ENCODE measurements around the gene MUCL3.

The MUCL3 gene

GRCh38 chr6:30987304-30987703 is 46.5 kb downstream of the MUCL3 start:
- TF ChIP-seq, protein P1, sequence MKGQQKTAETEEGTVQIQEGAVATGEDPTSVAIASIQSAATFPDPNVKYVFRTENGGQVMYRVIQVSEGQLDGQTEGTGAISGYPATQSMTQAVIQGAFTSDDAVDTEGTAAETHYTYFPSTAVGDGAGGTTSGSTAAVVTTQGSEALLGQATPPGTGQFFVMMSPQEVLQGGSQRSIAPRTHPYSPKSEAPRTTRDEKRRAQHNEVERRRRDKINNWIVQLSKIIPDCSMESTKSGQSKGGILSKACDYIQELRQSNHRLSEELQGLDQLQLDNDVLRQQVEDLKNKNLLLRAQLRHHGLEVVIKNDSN (IDR thresholded peaks at IDR 0.05): no peak
- TF ChIP-seq MAX (IDR thresholded peaks at IDR 0.05) (no peak), ZBTB7A (IDR thresholded peaks at IDR 0.05; ENCODE audit: low read depth) (no peak), EP300 (IDR thresholded peaks at IDR 0.05; ENCODE audit: borderline replicate concordance) (no peak), EGR1 (IDR thresholded peaks at IDR 0.05) (no peak), TCF12 (IDR thresholded peaks at IDR 0.05; ENCODE audit: low read depth) (no peak), NFIC (IDR thresholded peaks at IDR 0.05) (no peak), TAF1 (IDR thresholded peaks at IDR 0.05; ENCODE audit: low read depth) (no peak), CREB1 (IDR thresholded peaks at IDR 0.05; ENCODE audit: low read depth) (no peak), YY1 (IDR thresholded peaks at IDR 0.05; ENCODE audit: low read depth) (no peak), TEAD4 (IDR thresholded peaks at IDR 0.05) (no peak), CEBPB (IDR thresholded peaks at IDR 0.05) (no peak), REST (IDR thresholded peaks at IDR 0.05; ENCODE audit: low read depth) (no peak), RAD21 (IDR thresholded peaks at IDR 0.05; ENCODE audit: low read depth) (no peak), FOXM1 (IDR thresholded peaks at IDR 0.05; ENCODE audit: borderline replicate concordance, low read depth) (no peak)

- TF ChIP-seq YY1 (IDR thresholded peaks at IDR 0.05; ENCODE audit: low read depth) (no peak), MAX (IDR thresholded peaks at IDR 0.05) (no peak), NFIC (IDR thresholded peaks at IDR 0.05) (no peak), CEBPB (IDR thresholded peaks at IDR 0.05) (no peak), REST (IDR thresholded peaks at IDR 0.05; ENCODE audit: low read depth) (no peak), TEAD4 (IDR thresholded peaks at IDR 0.05) (no peak), RAD21 (IDR thresholded peaks at IDR 0.05; ENCODE audit: low read depth) (no peak), EGR1 (IDR thresholded peaks at IDR 0.05) (no peak), TCF12 (IDR thresholded peaks at IDR 0.05; ENCODE audit: low read depth) (no peak), CREB1 (IDR thresholded peaks at IDR 0.05; ENCODE audit: low read depth) (no peak), FOXM1 (IDR thresholded peaks at IDR 0.05; ENCODE audit: borderline replicate concordance, low read depth) (no peak), TAF1 (IDR thresholded peaks at IDR 0.05; ENCODE audit: low read depth) (no peak), ZBTB7A (IDR thresholded peaks at IDR 0.05; ENCODE audit: low read depth) (no peak), EP300 (IDR thresholded peaks at IDR 0.05; ENCODE audit: borderline replicate concordance) (no peak)
- TF ChIP-seq, protein P1 (IDR thresholded peaks at IDR 0.05): no peak
These were observed 47.5 kb downstream of the MUCL3 start for GRCh38 chr6:30988209-30988825.

- TF ChIP-seq ZBTB7A (IDR thresholded peaks at IDR 0.05; ENCODE audit: low read depth) (no peak), NFIC (IDR thresholded peaks at IDR 0.05) (no peak), CREB1 (IDR thresholded peaks at IDR 0.05; ENCODE audit: low read depth) (no peak), REST (IDR thresholded peaks at IDR 0.05; ENCODE audit: low read depth) (no peak), TEAD4 (IDR thresholded peaks at IDR 0.05) (no peak), TAF1 (IDR thresholded peaks at IDR 0.05; ENCODE audit: low read depth) (no peak), CEBPB (IDR thresholded peaks at IDR 0.05) (no peak), FOXM1 (IDR thresholded peaks at IDR 0.05; ENCODE audit: borderline replicate concordance, low read depth) (no peak), TCF12 (IDR thresholded peaks at IDR 0.05; ENCODE audit: low read depth) (no peak), YY1 (IDR thresholded peaks at IDR 0.05; ENCODE audit: low read depth) (no peak), MAX (IDR thresholded peaks at IDR 0.05) (no peak), EGR1 (IDR thresholded peaks at IDR 0.05) (no peak), EP300 (IDR thresholded peaks at IDR 0.05; ENCODE audit: borderline replicate concordance) (no peak), RAD21 (IDR thresholded peaks at IDR 0.05; ENCODE audit: low read depth) (no peak)
- TF ChIP-seq, protein P1 (IDR thresholded peaks at IDR 0.05): no peak
These were observed 49.8 kb downstream of the MUCL3 start for GRCh38 chr6:30990422-30991086.

All from Ishikawa (cell line).